Sigmoid colon (tissue), 7 donors: Measurements from ENCODE around the gene FCN1. TPM values are rescaled to one million over a fixed set of nuclear protein-coding genes. Genes with fewer than 3 reads are reported as not detected.

Experiments used
- DNase-seq: peaks from one replicate; pipeline ENCODE4 v3.0.0-alpha.2; 2019
- H3K27ac ChIP-seq, 4 donors: fragments of 200-600 bp; sonication (generic); one replicate each; pipeline ENCODE4 v1.5.1; 2016 to 2019; ENCODE audit warnings: mild to moderate bottlenecking in 1 of 4
- H3K27me3 ChIP-seq, 3 donors: fragments of 200-600 bp; sonication (generic); one replicate each; pipeline ENCODE4 v1.5.1; 2019; ENCODE audit warnings: mild to moderate bottlenecking in 1 of 3
- H3K36me3 ChIP-seq, 4 donors: fragments of 200-600 bp; sonication (generic); one replicate each; pipeline ENCODE4 v1.5.1; 2016 to 2019
- H3K4me1 ChIP-seq, 4 donors: fragments of 200-600 bp; sonication (generic); one replicate each; pipeline ENCODE4 v1.5.1; 2017 to 2019
- H3K4me3 ChIP-seq, 4 donors: fragments of 200-600 bp; sonication (generic); one replicate each; pipeline ENCODE4 v1.5.1; 2017 to 2019; ENCODE audit warnings: mild to moderate bottlenecking in 2 of 4, moderate library complexity in 1 of 4
- H3K9me3 ChIP-seq, 4 donors: fragments of 200-600 bp in 3 of 4; sonication (generic) in 3 of 4; one replicate each; pipeline versions ENCODE4 v1.5.1 to v1.6.1; 2013 to 2019
- CTCF ChIP-seq, 4 experiments: fragments of 450-650 bp in 3 of 4; fragments of 200-600 bp in 1 of 4; IDR thresholded peaks; one replicate each; pipeline ENCODE4 v1.5.1; 2016 to 2019; ENCODE audit warnings: antibody characterized with exemption in 4 of 4, mild to moderate bottlenecking in 3 of 4, moderate library complexity in 2 of 4
- EP300 ChIP-seq, 4 donors: sonication (generic); formaldehyde crosslinking; IDR thresholded peaks; one replicate each; pipeline ENCODE4 v1.6.1; 2017; ENCODE audit warnings: antibody characterized with exemption in 4 of 4
- POLR2A ChIP-seq, 2 donors: fragments of 450-650 bp; IDR thresholded peaks; one replicate each; pipeline ENCODE4 v1.6.1; 2016; ENCODE audit warnings: antibody characterized with exemption in 2 of 2, mild to moderate bottlenecking in 2 of 2, moderate library complexity in 2 of 2
- POLR2AphosphoS5 ChIP-seq, 4 donors: sonication (generic); formaldehyde crosslinking; IDR thresholded peaks; one replicate each; pipeline ENCODE4 v1.6.1; 2017; ENCODE audit warnings: antibody characterized with exemption in 4 of 4
- WGBS, 2 donors: extraction: QIAGEN DNeasy Blood & Tissue Kit; methylation state at CpG; one replicate each; pipeline ENCODE4 v1.1.7; 2013; 5-methylcytosine and 5-hydroxymethylcytosine counted together
- intact Hi-C: fragments of 100-400 bp; cut with DNase I; formaldehyde crosslinking; loops from one replicate; pipeline ENCODE4 v1.15.1; 2023
- polyA plus RNA-seq, 3 donors: library from polyadenylated mRNA; stranded (reverse); fragments of 200-250 nt; gene quantifications; one replicate each; pipeline ENCODE4 v1.2.3, GENCODE V29; 2013
- total RNA-seq, 4 donors: library from RNA; depleted of rRNA; stranded (reverse); fragments of >200 nt; gene quantifications; one replicate each; pipeline ENCODE4 v1.1.0, GENCODE V29; 2016
- donor health status: healthy with polysubstance abuse.
- donor health status: Bipolar disorder and iron deficiency.
- donor health status: healthy.

The FCN1 gene
- total and polyA plus RNA-seq, 7 donors, result 0.69 to 6.9 (median 1.4) TPM

- intact Hi-C loops, result no loop called here
- WGBS, 2 donors, result 81 to 82% methylated on average over 27 of the region's 27 CpGs
- no peaks in the 10 kb centered on the region for H3K4me1 ChIP-seq
- H3K27ac ChIP-seq, result no peak overlapping the region
- H3K27me3 ChIP-seq, result peaks cover 0 to 66% (median 17%) of the 10 kb centered on the region in 3 donors
- no peak overlapping the region for H3K4me3 ChIP-seq
- DNase-seq, result no peak
- no peaks in the 10 kb centered on the region for H3K9me3 ChIP-seq
- H3K36me3 ChIP-seq, result no peaks in the 10 kb centered on the region
- TF ChIP-seq POLR2A (IDR thresholded peaks at IDR 0.05) (no peak), EP300 (IDR thresholded peaks at IDR 0.05) (no peak), POLR2AphosphoS5 (IDR thresholded peaks at IDR 0.05) (no peak), CTCF (IDR thresholded peaks at IDR 0.05) (no peak)
These were observed 18.1 kb upstream of the FCN1 start for GRCh38 chr9:134935701-134936345.

GRCh38 chr9:134935056-134935640 is 17.4 kb upstream of the FCN1 start:
- TF ChIP-seq CTCF (IDR thresholded peaks at IDR 0.05) (no peak), POLR2AphosphoS5 (IDR thresholded peaks at IDR 0.05) (no peak), EP300 (IDR thresholded peaks at IDR 0.05) (no peak), POLR2A (IDR thresholded peaks at IDR 0.05) (no peak)
- DNase-seq, result no peak
- WGBS, 2 donors, result 56 to 70% methylated on average over 17 of the region's 17 CpGs
- peaks cover 0 to 60% (median 10%) of the 10 kb centered on the region in 3 donors for H3K27me3 ChIP-seq
- intact Hi-C loops, result no loop called here
- no peak overlapping the region for H3K4me3 ChIP-seq
- no peaks in the 10 kb centered on the region for H3K4me1 ChIP-seq
- H3K9me3 ChIP-seq, result no peaks in the 10 kb centered on the region
- no peaks in the 10 kb centered on the region for H3K36me3 ChIP-seq
- H3K27ac ChIP-seq, result no peak overlapping the region

GRCh38 chr9:134933076-134933659 is 15.5 kb upstream of the FCN1 start:
- H3K36me3 ChIP-seq, result no peaks in the 10 kb centered on the region
- H3K27ac ChIP-seq, result no peak overlapping the region
- H3K4me3 ChIP-seq, result no peak overlapping the region
- no peak for DNase-seq
- intact Hi-C loops, result no loop called here
- TF ChIP-seq CTCF (IDR thresholded peaks at IDR 0.05) (no peak), EP300 (IDR thresholded peaks at IDR 0.05) (no peak), POLR2AphosphoS5 (IDR thresholded peaks at IDR 0.05) (no peak), POLR2A (IDR thresholded peaks at IDR 0.05) (no peak)
- H3K9me3 ChIP-seq, result no peaks in the 10 kb centered on the region
- 84 to 87% methylated on average over 10 of the region's 10 CpGs for WGBS, 2 donors
- no peaks in the 10 kb centered on the region for H3K4me1 ChIP-seq
- H3K27me3 ChIP-seq, result peaks cover 0 to 40% (median 5%) of the 10 kb centered on the region in 3 donors

DNA sequence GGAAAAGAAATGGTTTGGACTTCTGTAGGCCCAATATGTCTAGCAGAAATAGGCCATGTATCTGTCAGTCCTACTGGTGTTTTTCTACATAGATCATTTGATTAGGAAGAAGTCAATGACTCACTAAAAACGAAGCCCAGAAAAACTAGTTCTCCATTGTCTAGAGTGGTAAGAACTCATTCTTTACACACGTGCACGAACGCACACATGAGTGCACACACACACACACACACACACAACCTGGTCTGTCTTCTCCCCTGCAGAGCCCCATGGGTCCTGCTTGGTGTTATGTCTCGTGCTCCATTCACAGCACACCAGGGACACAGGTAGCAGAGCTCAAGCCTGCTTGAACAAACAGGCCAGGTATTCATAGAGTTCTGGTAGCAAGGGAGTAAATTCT is 14.9 kb upstream of the FCN1 start:
- Histone ChIP-seq H3K4me1 (no peaks in the 10 kb centered on the region), H3K4me3 (no peak overlapping the region), H3K9me3 (no peaks in the 10 kb centered on the region), H3K27ac (no peak overlapping the region), H3K36me3 (no peaks in the 10 kb centered on the region), H3K27me3 (peaks cover 0 to 35% (median 0%) of the 10 kb centered on the region in 3 donors)
- WGBS, 2 donors, result 71 to 83% methylated on average over 5 of the region's 5 CpGs
- intact Hi-C loops, result no loop called here
- TF ChIP-seq POLR2A (IDR thresholded peaks at IDR 0.05) (no peak), POLR2AphosphoS5 (IDR thresholded peaks at IDR 0.05) (no peak), EP300 (IDR thresholded peaks at IDR 0.05) (no peak), CTCF (IDR thresholded peaks at IDR 0.05) (no peak)
- no peak for DNase-seq
